Liver (tissue), 9 donors: Measurements from ENCODE around the gene CPLX1. TPM values are rescaled to one million over a fixed set of nuclear protein-coding genes. Genes with fewer than 3 reads are reported as not detected.

ENCODE experiments used
- DNase-seq: peaks from one replicate; pipeline ENCODE4 v3.0.0-alpha.2; 2017; ENCODE audit warnings: low spot score
- H3K27ac ChIP-seq, 2 donors: one replicate each; pipeline ENCODE4 v1.7.0; 2013; ENCODE audit warnings: inconsistent platforms in 2 of 2, low read length in 2 of 2, control low read depth in 1 of 2, low read depth in 1 of 2, mild to moderate bottlenecking in 1 of 2
- H3K27me3 ChIP-seq, 4 donors: one replicate each; pipeline versions ENCODE4 v1.6.1 to v1.7.0; 2013; ENCODE audit warnings: low read length in 3 of 4, inconsistent platforms in 1 of 4, mild to moderate bottlenecking in 1 of 4, moderate library complexity in 1 of 4; ENCODE audit not compliant: control insufficient read depth in 4 of 4, insufficient read depth in 4 of 4
- H3K36me3 ChIP-seq, 4 donors: one replicate each; pipeline versions ENCODE4 v1.6.1 to v1.7.0; 2013; ENCODE audit warnings: low read length in 3 of 4, mild to moderate bottlenecking in 3 of 4, low read depth in 1 of 4, moderate library complexity in 1 of 4; ENCODE audit not compliant: control insufficient read depth in 4 of 4, insufficient read depth in 3 of 4
- H3K4me1 ChIP-seq, 4 donors: one replicate each; pipeline versions ENCODE4 v1.6.1 to v1.7.0; 2013; ENCODE audit warnings: low read length in 3 of 4, mild to moderate bottlenecking in 3 of 4, moderate library complexity in 1 of 4; ENCODE audit not compliant: control insufficient read depth in 4 of 4, insufficient read depth in 4 of 4
- H3K4me3 ChIP-seq, 3 donors: one replicate each; pipeline versions ENCODE4 v1.6.1 to v1.7.0; 2013; ENCODE audit warnings: low read length in 3 of 3, control low read depth in 1 of 3, low read depth in 1 of 3, mild to moderate bottlenecking in 1 of 3
- H3K9ac ChIP-seq, 2 donors: one replicate each; pipeline ENCODE4 v1.7.0; 2013; ENCODE audit warnings: low read length in 2 of 2, mild to moderate bottlenecking in 2 of 2, moderate library complexity in 2 of 2, control low read depth in 1 of 2, low read depth in 1 of 2
- H3K9me3 ChIP-seq, 4 donors: one replicate each; pipeline versions ENCODE4 v1.6.1 to v1.7.0; 2013; ENCODE audit warnings: low read length in 3 of 4; ENCODE audit not compliant: control insufficient read depth in 4 of 4
- EGR1 ChIP-seq, 2 donors: IDR thresholded peaks; 2 replicates each; pipeline ENCODE4 v1.6.1; 2016 to 2018; ENCODE audit warnings: antibody characterized with exemption in 2 of 2, low read depth in 2 of 2
- FOXA1 ChIP-seq: IDR thresholded peaks from 2 replicates; pipeline ENCODE4 v1.6.1; 2016; ENCODE audit warnings: antibody characterized with exemption
- FOXA2 ChIP-seq: IDR thresholded peaks from 2 replicates; pipeline ENCODE4 v1.6.1; 2016; ENCODE audit warnings: antibody characterized with exemption
- GABPA ChIP-seq, 2 donors: IDR thresholded peaks in 1 of 2; conservative IDR thresholded peaks in 1 of 2; 2 replicates each; pipeline ENCODE4 v1.6.1; 2016; ENCODE audit warnings: antibody characterized with exemption in 2 of 2, mild to moderate bottlenecking in 1 of 2, moderate library complexity in 1 of 2
- HNF4A ChIP-seq, 2 donors: conservative IDR thresholded peaks; 2 replicates each; pipeline ENCODE4 v1.6.1; 2016; ENCODE audit warnings: antibody characterized with exemption in 2 of 2, mild to moderate bottlenecking in 2 of 2
- HNF4G ChIP-seq: IDR thresholded peaks from 2 replicates; pipeline ENCODE4 v1.6.1; 2016; ENCODE audit warnings: antibody characterized with exemption
- JUND ChIP-seq, 2 donors: IDR thresholded peaks; 2 replicates each; pipeline ENCODE4 v1.6.1; 2016; ENCODE audit warnings: antibody characterized with exemption in 2 of 2
- NR2F2 ChIP-seq: IDR thresholded peaks from 2 replicates; pipeline ENCODE4 v1.6.1; 2016; ENCODE audit warnings: antibody characterized with exemption
- RAD21 ChIP-seq, 2 donors: IDR thresholded peaks; 2 replicates each; pipeline ENCODE4 v1.6.1; 2016; ENCODE audit warnings: antibody characterized with exemption in 2 of 2, mild to moderate bottlenecking in 2 of 2
- RXRA ChIP-seq, 2 donors: IDR thresholded peaks; 2 replicates each; pipeline ENCODE4 v1.6.1; 2017 to 2018; ENCODE audit warnings: antibody characterized with exemption in 2 of 2, mild to moderate bottlenecking in 1 of 2
- SP1 ChIP-seq: IDR thresholded peaks from 2 replicates; pipeline ENCODE4 v1.6.1; 2018; ENCODE audit warnings: antibody characterized with exemption, mild to moderate bottlenecking
- TAF1 ChIP-seq: conservative IDR thresholded peaks from 2 replicates; pipeline ENCODE4 v1.6.1; 2016; ENCODE audit warnings: antibody characterized with exemption, mild to moderate bottlenecking
- YY1 ChIP-seq: IDR thresholded peaks from 2 replicates; pipeline ENCODE4 v1.6.1; 2016; ENCODE audit warnings: antibody characterized with exemption, mild to moderate bottlenecking
- WGBS: extraction: QIAGEN DNeasy Blood & Tissue Kit; methylation state at CpG from one replicate; pipeline ENCODE4 v1.1.7; 2013; 5-methylcytosine and 5-hydroxymethylcytosine counted together
- polyA plus RNA-seq, 2 donors: library from polyadenylated mRNA; stranded (reverse) in 1 of 2; unstranded in 1 of 2; fragments of 200-250 nt in 1 of 2; fragments of >200 nt in 1 of 2; fragmentation: Nextera tagmentation in 1 of 2; extraction: Ambion mirVana in 1 of 2; gene quantifications; one replicate each; pipeline versions ENCODE4 v1.2.1 to v1.2.3, GENCODE V29; 2013 to 2015
- total RNA-seq, 2 donors: library from RNA; depleted of rRNA; stranded (reverse); fragments of >200 nt; gene quantifications; one replicate each; pipeline ENCODE4 v1.2.3, GENCODE V29; 2014
- TF ChIP-seq, protein P1 (sequence below): IDR thresholded peaks from 2 replicates; pipeline ENCODE4 v1.6.1; 2016; ENCODE audit warnings: antibody characterized with exemption, mild to moderate bottlenecking
- TF ChIP-seq, protein P2 (sequence below): IDR thresholded peaks from 2 replicates; pipeline ENCODE4 v1.6.1; 2016; ENCODE audit warnings: antibody characterized with exemption
- TF ChIP-seq, protein P3 (sequence below): IDR thresholded peaks from 2 replicates; pipeline ENCODE4 v1.6.1; 2016; ENCODE audit warnings: antibody characterized with exemption
- TF ChIP-seq, protein P4 (sequence below): fragments of 150-350 bp; IDR thresholded peaks from 2 replicates; pipeline ENCODE4 v1.5.1; 2017; ENCODE audit warnings: improper control_type of control experiment, low read depth, low read length; ENCODE audit not compliant: missing input control
- TF ChIP-seq, protein P5 (sequence below): IDR thresholded peaks from 2 replicates; pipeline ENCODE4 v1.6.1; 2016; ENCODE audit warnings: antibody characterized with exemption
- donor health status: healthy.
- donor health status: healthy.
- donor health status: healthy.
- donor health status: healthy.
- donor health status: healthy.

The CPLX1 gene
- total and polyA plus RNA-seq, 4 donors = 0.14 to 2.8 (median 0.80) TPM

DNA sequence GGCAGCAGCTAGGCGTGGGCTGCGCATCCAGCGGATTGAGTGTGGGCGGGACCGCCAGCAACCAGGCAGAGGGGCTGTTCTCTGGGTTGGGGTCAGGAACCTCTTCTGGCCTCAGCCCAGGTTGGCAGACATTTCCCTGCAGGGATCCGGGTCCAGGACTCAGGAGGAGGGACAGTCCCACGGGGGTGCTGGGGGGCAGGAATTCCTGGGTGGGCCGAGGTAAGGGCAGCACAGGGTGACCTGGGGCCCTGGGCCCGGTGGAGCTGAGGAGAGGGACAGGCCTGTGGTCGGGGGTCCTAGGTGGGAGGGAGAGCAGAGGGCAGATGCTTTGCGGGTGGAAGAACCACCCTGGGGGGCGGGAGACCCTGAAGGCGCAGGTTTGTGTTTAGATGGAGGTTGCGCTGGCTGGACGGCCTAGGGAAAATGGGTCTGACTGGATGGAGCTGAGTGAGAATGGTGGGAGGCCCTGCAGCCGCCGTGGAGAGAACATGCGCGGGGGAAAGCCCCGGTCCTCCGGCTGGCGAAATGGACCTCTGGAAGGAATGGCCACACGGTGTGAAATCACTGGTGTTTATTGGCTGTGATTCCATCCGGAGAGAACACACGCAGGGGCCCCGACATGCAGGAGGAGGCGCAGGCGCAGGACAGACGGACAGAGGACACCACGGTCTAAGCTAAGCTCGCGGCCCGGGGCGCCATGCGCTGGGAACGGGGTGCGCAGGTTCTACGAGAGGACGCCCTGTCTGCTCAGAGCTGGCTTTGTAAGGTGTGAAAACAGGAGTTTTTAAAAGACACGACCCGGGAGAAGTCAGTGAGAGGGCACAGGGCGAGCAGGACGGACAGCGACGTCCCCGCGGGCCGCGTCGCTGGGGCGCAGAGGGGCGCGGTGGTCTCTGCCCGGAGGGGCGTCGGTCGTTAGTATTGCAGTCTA lies 41.3 kb downstream of the CPLX1 start:
- H3K9ac ChIP-seq = no peak overlapping the region
- H3K4me3 ChIP-seq = no peak overlapping the region
- H3K4me1 ChIP-seq = peaks cover 19 to 46% (median 31%) of the 10 kb centered on the region in 4 donors
- peaks cover 0 to 2% (median under 1%) of the 10 kb centered on the region in 4 donors for H3K36me3 ChIP-seq
- H3K9me3 ChIP-seq = no peaks in the 10 kb centered on the region
- H3K27ac ChIP-seq = no peak overlapping the region
- WGBS = 77% methylated on average over 57 of the region's 57 CpGs
- no peaks in the 10 kb centered on the region for H3K27me3 ChIP-seq
- TF ChIP-seq, protein P1, sequence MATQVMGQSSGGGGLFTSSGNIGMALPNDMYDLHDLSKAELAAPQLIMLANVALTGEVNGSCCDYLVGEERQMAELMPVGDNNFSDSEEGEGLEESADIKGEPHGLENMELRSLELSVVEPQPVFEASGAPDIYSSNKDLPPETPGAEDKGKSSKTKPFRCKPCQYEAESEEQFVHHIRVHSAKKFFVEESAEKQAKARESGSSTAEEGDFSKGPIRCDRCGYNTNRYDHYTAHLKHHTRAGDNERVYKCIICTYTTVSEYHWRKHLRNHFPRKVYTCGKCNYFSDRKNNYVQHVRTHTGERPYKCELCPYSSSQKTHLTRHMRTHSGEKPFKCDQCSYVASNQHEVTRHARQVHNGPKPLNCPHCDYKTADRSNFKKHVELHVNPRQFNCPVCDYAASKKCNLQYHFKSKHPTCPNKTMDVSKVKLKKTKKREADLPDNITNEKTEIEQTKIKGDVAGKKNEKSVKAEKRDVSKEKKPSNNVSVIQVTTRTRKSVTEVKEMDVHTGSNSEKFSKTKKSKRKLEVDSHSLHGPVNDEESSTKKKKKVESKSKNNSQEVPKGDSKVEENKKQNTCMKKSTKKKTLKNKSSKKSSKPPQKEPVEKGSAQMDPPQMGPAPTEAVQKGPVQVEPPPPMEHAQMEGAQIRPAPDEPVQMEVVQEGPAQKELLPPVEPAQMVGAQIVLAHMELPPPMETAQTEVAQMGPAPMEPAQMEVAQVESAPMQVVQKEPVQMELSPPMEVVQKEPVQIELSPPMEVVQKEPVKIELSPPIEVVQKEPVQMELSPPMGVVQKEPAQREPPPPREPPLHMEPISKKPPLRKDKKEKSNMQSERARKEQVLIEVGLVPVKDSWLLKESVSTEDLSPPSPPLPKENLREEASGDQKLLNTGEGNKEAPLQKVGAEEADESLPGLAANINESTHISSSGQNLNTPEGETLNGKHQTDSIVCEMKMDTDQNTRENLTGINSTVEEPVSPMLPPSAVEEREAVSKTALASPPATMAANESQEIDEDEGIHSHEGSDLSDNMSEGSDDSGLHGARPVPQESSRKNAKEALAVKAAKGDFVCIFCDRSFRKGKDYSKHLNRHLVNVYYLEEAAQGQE = no peak
- TF ChIP-seq HNF4A (conservative IDR thresholded peaks at IDR 0.05) = no peak
- TF ChIP-seq SP1 = no peak
- no peak for TF ChIP-seq FOXA1
- no peak for TF ChIP-seq YY1
- no peak for DNase-seq

DNA sequence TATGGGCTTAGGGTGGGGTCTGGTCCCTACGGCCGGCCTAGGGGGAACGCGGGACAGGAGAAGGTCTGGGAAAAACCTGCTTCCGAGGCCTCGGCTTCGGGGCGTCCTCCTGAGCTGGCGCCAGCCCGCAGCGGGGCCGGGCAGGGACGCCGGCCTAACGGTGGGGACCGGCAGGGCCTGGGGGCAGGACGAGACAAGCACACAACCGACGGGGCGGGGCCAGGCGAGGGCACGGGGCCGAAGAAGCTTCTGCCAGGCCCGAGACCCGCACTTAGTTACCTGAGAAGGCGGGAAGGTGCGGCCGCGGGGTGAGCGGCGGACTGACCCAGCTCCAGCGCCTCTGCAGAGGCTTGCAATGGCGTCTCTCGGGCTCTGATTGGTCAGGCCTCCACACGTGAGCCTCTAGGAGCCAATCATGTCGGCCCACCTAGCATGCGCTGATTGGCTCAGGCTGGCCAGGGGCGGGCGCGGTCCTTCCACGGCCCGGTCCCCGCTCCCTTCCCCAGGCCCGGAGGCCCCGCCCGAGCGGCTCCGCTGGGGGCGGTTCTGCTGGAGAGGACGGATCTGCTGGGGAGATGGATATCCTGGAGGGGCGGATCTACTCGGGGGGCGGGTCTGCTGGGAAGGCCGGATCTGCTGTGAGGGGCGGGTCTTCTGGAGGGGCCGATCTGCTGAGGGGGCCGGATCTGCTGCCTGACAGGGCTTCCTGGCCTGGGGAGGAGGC lies 44.3 kb downstream of the CPLX1 start:
- Histone ChIP-seq H3K9me3 (no peaks in the 10 kb centered on the region), H3K4me1 (peaks cover 16 to 40% (median 22%) of the 10 kb centered on the region in 4 donors), H3K4me3 (peak overlapping the region; percentile 64 to 99 (median 86)), H3K27me3 (no peaks in the 10 kb centered on the region), H3K27ac (peak overlapping the region; percentile 77 to 86), H3K9ac (peak overlapping the region; percentile 91 to 94), H3K36me3 (peaks cover 3 to 11% (median 8%) of the 10 kb centered on the region in 4 donors)
- TF ChIP-seq, protein P2, sequence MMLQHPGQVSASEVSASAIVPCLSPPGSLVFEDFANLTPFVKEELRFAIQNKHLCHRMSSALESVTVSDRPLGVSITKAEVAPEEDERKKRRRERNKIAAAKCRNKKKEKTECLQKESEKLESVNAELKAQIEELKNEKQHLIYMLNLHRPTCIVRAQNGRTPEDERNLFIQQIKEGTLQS = no peak
- TF ChIP-seq NR2F2 = peak; percentile 40
- no peak for TF ChIP-seq FOXA2
- peak; percentile 91 for TF ChIP-seq SP1
- TF ChIP-seq EGR1 (IDR thresholded peaks at IDR 0.05; ENCODE audit: low read depth in 2 of 2) = peak in 1 of 2 donors; percentile 51
- no peak for TF ChIP-seq JUND (IDR thresholded peaks at IDR 0.05)
- TF ChIP-seq, protein P3, sequence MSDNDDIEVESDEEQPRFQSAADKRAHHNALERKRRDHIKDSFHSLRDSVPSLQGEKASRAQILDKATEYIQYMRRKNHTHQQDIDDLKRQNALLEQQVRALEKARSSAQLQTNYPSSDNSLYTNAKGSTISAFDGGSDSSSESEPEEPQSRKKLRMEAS = no peak
- TF ChIP-seq, protein P4, sequence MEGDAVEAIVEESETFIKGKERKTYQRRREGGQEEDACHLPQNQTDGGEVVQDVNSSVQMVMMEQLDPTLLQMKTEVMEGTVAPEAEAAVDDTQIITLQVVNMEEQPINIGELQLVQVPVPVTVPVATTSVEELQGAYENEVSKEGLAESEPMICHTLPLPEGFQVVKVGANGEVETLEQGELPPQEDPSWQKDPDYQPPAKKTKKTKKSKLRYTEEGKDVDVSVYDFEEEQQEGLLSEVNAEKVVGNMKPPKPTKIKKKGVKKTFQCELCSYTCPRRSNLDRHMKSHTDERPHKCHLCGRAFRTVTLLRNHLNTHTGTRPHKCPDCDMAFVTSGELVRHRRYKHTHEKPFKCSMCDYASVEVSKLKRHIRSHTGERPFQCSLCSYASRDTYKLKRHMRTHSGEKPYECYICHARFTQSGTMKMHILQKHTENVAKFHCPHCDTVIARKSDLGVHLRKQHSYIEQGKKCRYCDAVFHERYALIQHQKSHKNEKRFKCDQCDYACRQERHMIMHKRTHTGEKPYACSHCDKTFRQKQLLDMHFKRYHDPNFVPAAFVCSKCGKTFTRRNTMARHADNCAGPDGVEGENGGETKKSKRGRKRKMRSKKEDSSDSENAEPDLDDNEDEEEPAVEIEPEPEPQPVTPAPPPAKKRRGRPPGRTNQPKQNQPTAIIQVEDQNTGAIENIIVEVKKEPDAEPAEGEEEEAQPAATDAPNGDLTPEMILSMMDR = no peak
- peak; percentile 2 for TF ChIP-seq FOXA1
- peak in 1 of 2 donors; percentile 85 for TF ChIP-seq GABPA (IDR thresholded peaks at IDR 0.05 in 1 of 2, conservative IDR thresholded peaks at IDR 0.05 in 1 of 2)
- TF ChIP-seq, protein P1 = no peak
- TF ChIP-seq, protein P5, sequence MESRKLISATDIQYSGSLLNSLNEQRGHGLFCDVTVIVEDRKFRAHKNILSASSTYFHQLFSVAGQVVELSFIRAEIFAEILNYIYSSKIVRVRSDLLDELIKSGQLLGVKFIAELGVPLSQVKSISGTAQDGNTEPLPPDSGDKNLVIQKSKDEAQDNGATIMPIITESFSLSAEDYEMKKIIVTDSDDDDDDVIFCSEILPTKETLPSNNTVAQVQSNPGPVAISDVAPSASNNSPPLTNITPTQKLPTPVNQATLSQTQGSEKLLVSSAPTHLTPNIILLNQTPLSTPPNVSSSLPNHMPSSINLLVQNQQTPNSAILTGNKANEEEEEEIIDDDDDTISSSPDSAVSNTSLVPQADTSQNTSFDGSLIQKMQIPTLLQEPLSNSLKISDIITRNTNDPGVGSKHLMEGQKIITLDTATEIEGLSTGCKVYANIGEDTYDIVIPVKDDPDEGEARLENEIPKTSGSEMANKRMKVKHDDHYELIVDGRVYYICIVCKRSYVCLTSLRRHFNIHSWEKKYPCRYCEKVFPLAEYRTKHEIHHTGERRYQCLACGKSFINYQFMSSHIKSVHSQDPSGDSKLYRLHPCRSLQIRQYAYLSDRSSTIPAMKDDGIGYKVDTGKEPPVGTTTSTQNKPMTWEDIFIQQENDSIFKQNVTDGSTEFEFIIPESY = no peak
- no peak for TF ChIP-seq HNF4G
- no peak for TF ChIP-seq RXRA (IDR thresholded peaks at IDR 0.05)
- TF ChIP-seq RAD21 (IDR thresholded peaks at IDR 0.05) = peak in 1 of 2 donors; percentile 53
- TF ChIP-seq HNF4A (conservative IDR thresholded peaks at IDR 0.05) = no peak
- TF ChIP-seq TAF1 = no peak
- peak; percentile 97 for TF ChIP-seq YY1
- under 1% methylated on average over 57 of the region's 57 CpGs for WGBS
- DNase-seq = peak; percentile 98
